NCI-H128 (cell line): ENCODE measurements around the gene VEGFB.

Experiments used
- DNase-seq: peaks from one replicate; lab custom pipeline; 2025; ENCODE audit not compliant: unreplicated experiment; lab: John Stamatoyannopoulos, UW

The VEGFB gene

DNA sequence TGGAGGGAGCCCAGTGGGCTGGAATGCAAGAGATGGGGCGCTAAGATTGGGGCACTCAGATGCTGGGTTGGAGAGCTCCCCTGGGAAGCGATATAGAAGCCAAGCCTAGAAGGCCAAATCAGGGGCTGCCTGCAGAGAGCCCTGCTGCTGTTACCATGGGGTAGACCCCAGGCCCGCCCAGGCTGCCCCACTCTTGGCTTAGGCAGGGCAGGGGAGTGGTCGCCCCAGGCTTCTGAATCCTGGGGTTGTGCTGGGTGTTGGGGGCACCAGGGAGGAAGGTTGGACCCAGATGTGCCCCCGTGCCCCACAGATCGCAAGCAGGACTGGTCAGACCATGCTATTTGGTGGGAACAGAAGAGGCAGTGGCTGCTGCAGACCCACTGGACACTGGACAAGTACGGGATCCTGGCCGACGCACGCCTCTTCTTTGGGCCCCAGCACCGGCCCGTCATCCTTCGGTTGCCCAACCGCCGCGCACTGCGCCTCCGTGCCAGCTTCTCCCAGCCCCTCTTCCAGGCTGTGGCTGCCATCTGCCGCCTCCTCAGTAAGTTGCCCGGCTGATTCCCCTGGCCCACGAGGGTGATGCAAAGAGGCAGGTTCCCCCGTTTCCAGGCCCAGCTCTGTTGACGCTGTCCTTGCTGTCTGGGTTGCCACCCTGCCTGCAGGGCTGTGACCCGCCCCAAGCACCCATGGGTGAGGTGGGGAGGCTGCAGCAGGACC is 23.9 kb upstream of the VEGFB start:
- DNase-seq, result no peak

DNA sequence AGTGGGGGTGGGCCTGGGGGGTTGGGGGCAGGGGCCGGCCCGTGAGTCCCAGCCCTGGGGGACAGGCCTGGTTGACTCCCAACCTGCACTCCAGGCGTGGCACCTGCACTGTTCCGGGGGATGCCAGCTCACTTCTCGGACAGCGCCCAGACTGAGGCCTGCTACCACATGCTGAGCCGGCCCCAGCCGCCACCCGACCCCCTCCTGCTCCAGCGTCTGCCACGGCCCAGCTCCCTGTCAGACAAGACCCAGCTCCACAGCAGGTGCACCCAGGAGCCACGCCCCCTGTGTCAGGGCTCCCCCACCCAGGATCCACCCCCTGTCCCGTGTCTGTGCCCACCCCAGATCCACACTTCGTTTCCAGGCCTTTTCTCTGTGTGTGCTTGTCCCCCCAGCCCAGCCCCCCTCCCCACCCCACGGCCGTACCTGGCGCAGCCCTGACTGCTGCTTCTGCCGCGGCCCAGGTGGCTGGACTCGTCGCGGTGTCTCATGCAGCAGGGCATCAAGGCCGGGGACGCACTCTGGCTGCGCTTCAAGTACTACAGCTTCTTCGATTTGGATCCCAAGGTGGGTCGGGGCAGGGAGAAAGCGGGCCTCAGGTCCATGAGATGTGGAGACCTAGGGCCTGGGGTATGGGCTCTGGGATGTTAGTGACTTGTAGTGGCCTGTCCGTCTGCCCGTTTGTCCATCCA is 23.1 kb upstream of the VEGFB start:
- no peak for DNase-seq

DNA sequence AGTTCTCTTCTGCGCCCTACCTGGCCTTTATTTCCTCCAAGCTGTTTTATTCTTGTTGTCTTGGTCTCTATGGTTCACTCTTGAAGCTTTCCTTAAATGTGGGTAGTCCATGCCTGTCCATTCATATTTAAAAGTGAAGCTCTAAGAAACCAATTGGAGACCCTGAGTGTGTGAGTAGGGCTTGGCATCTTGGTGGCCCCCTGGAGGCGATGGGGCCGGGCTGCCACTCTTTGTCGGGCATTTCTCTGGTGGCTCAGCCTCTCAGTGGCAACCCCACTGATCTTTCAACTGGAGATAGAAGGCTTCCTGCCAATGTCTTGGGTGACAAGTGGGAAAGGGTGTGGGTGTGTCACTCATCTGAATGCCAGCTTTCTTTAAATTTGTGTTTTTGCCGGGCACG is 17.5 kb upstream of the VEGFB start:
- no peak for DNase-seq

DNA sequence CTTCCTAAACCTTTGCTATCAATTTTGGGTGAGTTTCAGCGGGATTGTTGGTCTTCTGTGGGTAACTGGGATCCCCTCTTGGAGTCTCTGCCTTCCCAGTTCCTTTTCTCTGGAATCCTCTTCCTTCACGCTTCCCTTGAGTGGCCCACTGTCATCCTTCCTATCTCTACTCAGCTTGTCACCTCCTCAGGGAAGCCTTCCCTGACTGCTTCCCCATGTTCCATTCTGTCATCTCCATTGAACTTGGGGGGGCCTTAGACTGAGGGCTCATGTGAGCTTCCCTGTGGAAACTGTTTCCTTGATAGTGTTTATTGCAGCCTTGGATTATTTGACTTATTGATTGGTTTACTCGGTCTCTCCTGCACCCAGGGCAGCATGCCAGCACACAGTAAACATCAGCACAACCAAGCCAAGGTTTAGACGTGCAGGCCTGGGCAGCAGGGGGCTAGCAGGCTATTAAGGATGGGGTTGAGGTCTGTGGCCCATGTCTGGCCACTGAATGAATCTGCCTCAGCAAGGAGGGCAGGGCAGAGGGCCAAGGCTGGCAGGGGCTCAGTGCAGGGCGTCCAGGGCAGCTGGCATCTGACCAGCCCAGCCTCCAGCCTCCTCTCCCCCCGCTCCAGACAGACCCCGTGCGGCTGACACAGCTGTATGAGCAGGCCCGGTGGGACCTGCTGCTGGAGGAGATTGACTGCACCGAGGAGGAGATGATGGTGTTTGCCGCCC is 15.6 kb upstream of the VEGFB start:
- DNase-seq, result no peak

DNA sequence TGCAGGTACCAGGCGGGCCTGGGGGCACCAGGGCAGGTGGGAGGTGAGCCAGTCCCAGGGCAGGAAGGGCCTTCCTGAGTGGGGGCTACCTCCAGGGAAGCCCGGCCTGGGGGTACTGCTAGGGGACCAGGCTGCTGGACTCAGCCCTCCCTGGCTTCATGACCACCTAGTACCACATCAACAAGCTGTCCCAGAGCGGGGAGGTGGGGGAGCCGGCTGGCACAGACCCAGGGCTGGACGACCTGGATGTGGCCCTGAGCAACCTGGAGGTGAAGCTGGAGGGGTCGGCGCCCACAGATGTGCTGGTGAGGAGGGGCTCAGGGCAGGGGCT is 15.1 kb upstream of the VEGFB start:
- DNase-seq, result no peak

DNA sequence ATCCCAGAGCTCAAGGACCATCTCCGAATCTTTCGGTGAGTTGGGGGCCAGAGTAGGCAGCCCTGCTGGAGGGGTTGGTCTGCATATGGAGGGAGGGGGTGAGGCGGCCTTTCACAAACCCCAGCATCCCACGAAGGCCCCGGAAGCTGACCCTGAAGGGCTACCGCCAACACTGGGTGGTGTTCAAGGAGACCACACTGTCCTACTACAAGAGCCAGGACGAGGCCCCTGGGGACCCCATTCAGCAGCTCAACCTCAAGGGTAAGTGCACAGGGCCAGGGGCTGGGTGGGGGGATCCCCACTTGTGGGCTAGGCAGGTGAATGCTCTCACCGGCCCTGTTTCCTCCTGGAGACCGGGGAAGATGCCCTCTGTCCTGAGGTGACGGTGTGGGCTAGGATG is 14.6 kb upstream of the VEGFB start:
- DNase-seq, result no peak

DNA sequence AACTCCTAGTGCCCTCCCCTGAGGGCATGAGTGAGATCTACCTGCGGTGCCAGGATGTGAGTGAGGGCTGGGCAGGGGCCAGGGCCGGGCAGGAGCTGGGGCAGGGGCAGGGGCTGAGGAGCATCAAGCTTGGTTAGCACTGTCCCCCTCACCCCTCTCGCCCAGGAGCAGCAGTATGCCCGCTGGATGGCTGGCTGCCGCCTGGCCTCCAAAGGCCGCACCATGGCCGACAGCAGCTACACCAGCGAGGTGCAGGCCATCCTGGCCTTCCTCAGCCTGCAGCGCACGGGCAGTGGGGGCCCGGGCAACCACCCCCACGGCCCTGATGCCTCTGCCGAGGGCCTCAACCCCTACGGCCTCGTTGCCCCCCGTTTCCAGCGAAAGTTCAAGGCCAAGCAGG is 14.1 kb upstream of the VEGFB start:
- DNase-seq, result no peak

DNA sequence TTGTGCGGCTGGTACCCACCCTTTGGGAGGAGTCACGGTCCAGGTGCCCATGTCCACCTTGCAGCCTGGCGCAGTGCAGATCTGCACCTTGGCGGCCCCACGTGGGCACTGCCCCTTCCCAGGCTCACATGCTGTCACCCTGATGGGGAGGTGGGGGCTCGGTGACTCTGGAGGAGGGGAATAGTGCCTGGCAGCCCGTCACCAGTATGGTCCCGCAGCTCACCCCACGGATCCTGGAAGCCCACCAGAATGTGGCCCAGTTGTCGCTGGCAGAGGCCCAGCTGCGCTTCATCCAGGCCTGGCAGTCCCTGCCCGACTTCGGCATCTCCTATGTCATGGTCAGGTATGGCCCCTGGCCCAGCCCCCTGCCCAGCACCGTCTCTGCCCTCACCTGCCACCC is 13.6 kb upstream of the VEGFB start:
- DNase-seq, result no peak

DNA sequence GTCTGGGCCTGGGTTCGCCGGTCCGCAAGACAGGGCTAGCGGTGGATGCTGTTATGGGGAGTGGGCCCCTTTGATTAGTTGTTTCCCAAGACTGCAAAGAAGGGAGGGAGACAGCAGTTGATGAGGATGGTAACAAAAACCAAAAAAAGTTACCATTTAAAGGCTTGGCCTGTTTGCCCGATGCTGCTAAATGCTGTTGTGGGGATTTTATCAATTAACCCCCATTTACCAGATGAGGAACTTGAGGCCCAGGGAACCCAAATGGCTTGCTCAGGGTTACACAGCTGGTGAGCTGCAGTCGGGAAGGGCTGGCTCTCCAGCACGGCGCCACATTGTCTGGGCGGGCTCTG is 11.8 kb upstream of the VEGFB start:
- DNase-seq, result no peak

DNA sequence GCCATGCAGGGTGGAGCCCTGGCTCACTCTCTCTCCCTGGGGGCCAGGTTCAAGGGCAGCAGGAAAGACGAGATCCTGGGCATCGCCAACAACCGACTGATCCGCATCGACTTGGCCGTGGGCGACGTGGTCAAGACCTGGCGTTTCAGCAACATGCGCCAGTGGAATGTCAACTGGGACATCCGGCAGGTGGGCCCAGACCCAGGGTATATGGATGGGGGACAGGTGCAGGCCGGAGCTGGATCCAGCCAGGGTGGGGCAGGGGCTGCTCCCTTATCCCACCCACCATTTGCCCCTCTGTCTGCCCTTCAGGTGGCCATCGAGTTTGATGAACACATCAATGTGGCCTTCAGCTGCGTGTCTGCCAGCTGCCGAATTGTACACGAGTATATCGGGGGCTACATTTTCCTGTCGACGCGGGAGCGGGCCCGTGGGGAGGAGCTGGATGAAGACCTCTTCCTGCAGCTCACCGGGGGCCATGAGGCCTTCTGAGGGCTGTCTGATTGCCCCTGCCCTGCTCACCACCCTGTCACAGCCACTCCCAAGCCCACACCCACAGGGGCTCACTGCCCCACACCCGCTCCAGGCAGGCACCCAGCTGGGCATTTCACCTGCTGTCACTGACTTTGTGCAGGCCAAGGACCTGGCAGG is 11.3 kb upstream of the VEGFB start:
- DNase-seq, result no peak

DNA sequence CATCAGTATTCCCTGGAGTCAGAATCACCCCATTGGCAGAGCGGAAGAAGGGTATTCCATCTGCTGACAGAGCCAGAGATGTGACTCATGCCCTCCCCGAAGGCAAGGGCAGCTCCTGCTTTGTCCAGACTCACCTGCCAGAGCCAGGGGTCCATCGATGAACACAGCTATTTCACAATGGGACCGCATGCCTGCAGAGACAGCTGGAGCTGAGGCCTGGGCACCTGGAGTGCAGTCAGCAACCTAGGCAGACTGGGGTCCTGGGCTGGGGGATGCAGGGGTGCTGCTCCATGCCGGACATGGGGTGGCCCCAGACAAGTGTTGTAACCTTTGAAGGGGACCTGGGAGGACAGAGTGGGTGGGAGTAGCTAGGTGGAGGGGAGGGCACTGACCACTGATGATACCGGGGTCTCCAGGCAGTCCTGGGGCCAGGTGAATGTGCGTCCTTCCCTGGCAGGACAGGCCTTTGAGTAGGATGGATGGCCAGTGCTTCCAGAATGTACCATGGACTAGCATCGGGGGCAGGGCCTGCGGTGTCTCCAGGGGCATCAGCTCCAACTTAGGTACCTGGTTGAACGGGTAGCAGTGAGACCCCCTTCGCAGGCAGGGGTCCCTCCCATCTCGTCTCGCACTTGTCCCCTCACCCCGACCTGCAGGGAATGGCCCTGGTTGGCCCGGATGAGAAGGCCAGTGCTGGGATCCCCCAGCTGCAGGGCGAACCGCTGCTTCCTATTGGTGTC is 10.1 kb upstream of the VEGFB start:
- no peak for DNase-seq

DNA sequence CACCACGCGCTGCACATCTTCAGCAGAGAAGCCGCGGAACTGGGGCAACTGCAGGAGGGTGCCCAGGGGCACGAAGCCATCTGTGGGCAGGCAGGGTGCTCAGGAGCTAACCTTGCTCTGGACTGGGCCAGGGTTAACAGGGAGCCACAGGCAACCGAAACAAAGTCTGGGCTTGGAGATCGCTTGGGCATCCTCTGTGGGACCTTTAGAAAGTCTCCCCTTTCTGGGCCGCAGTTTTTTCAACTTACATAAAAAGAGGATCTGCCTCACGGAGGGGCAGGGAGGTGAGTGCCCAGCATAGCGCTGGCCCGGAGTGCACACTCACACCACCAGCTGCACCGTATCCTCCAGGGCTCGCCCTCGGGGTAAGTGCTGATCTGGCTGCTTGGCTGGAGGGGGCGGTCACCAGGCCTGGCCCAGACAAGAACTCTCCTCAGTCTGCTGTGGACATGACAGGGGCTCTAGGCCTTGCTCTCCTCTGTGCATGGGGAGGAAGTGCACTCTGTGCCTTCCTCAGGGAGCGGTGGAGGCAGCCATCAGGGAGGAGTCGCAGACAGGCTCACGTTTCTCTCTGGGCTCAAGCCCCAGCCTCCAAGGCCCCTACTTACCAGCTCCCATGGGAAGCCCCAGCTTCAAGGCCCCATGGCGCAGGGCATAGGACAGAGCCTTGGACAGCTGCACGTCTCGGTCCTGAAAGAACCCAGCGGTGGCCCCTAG is 9.3 kb upstream of the VEGFB start:
- DNase-seq, result no peak

DNA sequence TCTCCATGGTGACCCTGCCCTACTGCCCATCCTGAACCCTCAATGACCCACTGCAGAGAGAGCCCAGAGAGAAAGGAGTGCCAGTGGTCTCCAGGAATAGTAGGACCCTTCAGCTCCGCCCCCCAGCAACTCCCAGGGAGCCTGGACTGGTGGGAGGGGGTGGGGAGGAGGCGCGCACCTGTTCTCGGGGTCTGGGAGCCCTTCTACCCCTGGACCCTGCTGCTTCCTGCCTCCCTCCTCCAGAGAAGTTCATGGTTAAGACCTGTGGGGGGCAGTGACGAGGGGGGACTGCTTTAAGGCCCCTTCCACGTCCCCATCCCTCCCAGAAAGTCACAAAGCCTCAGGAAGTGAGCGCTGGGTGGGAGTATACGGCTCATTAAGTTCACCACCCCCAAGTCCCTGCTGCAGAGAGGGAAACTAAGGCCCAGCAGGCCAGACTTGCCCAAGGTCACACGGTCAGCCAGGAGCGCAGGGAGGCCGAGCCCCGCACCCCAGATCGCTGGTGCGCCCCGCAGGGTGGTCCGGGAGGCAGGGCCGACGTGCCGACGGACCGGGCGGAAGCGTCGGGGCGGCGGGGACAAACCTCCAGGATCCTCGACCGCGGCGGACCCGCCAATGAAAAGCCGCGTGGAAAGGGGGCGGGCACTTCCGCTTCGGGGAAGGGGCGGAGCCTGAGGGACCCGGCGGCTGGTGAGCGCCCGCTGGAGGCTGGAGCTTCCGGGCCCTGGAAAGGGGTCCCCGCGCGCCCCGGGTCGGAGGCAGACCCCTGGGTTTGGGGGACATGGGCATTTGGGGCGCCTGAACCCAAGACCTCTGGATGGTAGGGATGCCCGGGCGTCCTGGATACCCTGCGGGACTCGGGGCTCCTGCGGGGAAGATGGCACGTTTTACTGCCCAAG is 8.5 kb upstream of the VEGFB start, which contains the start of the genes NUDT22 and TRPT1:
TSS of gene NUDT22 (plus strand) at position 667 of the 899 bp plus-strand sequence. CDS start 379 bp downstream, outside the sequence.
TSS of gene TRPT1 (minus strand) at position 579 of the 899 bp plus-strand sequence. CDS start at position 253, 326 bp downstream.
- DNase-seq, result peak; percentile 79

DNA sequence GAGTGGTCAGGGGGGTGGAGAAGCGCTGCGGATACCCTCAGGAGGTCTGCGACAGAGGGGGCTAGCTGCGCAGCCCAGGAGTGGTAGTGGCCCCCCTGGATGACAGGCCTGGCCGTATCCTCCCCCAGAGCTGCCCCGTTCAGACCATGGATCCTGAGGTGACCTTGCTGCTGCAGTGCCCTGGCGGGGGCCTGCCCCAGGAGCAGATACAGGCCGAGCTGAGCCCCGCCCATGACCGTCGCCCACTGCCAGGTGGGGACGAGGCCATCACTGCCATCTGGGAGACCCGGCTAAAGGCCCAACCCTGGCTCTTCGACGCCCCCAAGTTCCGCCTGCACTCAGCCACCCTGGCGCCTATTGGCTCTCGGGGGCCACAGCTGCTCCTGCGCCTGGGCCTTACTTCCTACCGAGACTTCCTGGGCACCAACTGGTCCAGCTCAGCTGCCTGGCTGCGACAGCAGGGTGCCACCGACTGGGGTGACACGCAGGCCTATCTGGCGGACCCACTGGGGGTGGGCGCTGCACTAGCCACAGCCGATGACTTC is 7.8 kb upstream of the VEGFB start:
- DNase-seq, result peak; percentile 18

DNA sequence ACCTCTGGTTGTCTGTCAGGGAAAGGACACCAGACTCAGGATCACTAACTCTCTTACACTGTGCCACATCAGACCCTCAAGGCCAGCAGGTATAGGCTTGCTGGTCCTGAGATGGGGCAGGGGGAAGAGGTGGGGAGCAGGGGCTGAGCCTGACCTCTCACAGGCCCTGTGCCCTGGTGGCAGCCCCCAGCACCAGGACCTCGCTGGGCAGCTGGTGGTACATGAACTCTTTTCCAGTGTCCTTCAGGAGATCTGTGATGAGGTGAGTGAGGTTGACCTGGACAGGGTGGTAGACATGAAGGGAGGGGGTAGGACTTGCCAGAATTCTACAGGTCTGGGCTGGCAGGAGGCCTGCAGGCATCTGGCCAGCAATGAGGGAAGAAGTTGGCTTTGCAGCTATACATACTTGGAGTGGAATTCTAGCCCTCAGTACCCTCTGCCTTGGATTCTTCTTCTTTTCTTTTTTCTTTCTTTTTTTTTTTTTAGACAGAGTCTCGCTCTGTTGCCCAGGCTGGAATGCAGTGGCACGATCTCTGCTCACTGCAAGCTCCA is 6.9 kb upstream of the VEGFB start:
- no peak for DNase-seq

DNA sequence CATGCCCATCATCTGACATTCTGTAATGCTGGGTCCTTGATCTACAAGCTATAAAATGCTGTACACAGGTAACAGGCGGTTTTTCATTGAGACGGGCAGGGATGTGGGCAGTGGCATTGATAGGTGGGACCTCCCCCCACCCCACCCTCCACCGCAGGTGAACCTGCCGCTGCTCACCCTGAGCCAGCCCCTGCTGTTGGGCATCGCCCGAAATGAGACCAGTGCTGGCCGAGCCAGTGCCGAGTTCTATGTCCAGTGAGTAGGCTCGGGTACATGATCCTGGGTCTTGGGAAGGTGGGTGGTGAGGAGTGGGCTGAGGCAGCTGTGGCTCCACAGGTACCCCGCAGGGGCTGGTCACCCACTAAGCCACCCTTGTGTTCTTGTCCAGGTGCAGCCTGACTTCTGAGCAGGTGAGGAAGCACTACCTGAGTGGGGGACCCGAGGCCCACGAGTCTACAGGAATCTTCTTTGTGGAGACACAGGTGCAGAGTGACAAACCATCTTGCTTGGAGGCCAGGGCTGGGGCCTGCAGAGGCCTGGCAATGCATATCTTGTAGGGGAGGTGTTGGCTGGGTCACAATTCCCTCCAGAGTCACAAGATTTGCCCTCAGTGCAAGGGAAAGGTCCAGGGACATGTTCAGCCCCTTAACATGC is 5.2 kb upstream of the VEGFB start:
- no peak for DNase-seq

DNA sequence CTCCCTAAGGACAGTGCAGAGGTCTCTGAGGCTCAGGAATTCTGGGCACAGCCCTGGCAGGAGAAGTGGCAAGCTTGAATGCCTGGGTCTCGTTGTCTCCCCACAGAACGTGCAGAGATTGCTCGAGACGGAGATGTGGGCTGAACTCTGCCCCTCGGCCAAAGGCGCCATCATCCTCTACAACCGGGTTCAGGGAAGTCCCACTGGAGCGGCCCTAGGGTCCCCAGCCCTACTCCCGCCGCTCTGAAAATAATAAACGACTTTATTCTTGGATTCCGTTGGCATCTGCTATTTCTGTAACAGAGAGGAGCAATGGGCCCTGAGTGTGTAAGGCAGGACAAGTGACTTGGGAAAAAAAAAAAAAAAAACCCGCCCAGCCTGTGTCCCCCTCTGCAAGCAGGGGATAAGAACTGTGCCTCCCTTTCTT is 4.6 kb upstream of the VEGFB start:
- no peak for DNase-seq
